ENCODE results near the gene ADAM15.
A peak's percentile ranks its signal among the peaks of the same experiment; 100 is the strongest.

Gene ADAM15

GRCh38 chr1:155037043-155037442 lies 14.1 kb upstream of the ADAM15 start:
- Histone ChIP-seq H3K4me1 (ENCODE audit: insufficient read depth, low read length, poor library complexity, severe bottlenecking) (peaks cover 7% of the 10 kb centered on the region), H3F3A (ENCODE audit: low read depth) (no peaks in the 10 kb centered on the region), H3K79me2 (ENCODE audit: insufficient read depth, low read length) (no peaks in the 10 kb centered on the region), H2AFZ (ENCODE audit: low read length) (no peak overlapping the region), H3K9ac (ENCODE audit: low read depth, low read length, poor library complexity, severe bottlenecking) (no peak overlapping the region), H3K4me2 (ENCODE audit: low read depth, low read length, poor library complexity, severe bottlenecking) (no peak overlapping the region), H3K27me3 (ENCODE audit: insufficient read depth, low read length, poor library complexity, severe bottlenecking) (no peaks in the 10 kb centered on the region), H3K4me3 (ENCODE audit: low read length, poor library complexity, severe bottlenecking) (no peak overlapping the region), H3K9me3 (ENCODE audit: insufficient read depth, low read depth, low read length) (no peaks in the 10 kb centered on the region), H3K9me2 (replicated peaks; ENCODE audit: low read depth, low read length) (no peaks in the 10 kb centered on the region), H4K20me1 (ENCODE audit: insufficient read depth, low read length, poor library complexity, severe bottlenecking) (no peaks in the 10 kb centered on the region), H3K36me3 (ENCODE audit: insufficient read depth, low read length) (no peaks in the 10 kb centered on the region)
- no peak for TF ChIP-seq EZH2phosphoT487 (IDR thresholded peaks at IDR 0.05; ENCODE audit: borderline replicate concordance)
- no peak for TF ChIP-seq CTCF (conservative IDR thresholded peaks at IDR 0.05; ENCODE audit: low read length)

- Histone ChIP-seq H3K27me3 (ENCODE audit: insufficient read depth, low read length, poor library complexity, severe bottlenecking) (no peaks in the 10 kb centered on the region), H2AFZ (ENCODE audit: low read length) (no peak overlapping the region), H3K4me2 (ENCODE audit: low read depth, low read length, poor library complexity, severe bottlenecking) (no peak overlapping the region)
These were observed 13.2 kb upstream of the ADAM15 start for GRCh38 chr1:155037851-155038441.

GRCh38 chr1:155038602-155039307 lies 12.4 kb upstream of the ADAM15 start:
- H3K4me1 ChIP-seq (ENCODE audit: insufficient read depth, low read length, poor library complexity, severe bottlenecking) = peaks cover 7% of the 10 kb centered on the region
- H3K9me3 ChIP-seq (ENCODE audit: insufficient read depth, low read depth, low read length) = no peaks in the 10 kb centered on the region
- H3K4me3 ChIP-seq (ENCODE audit: low read length, poor library complexity, severe bottlenecking) = no peak overlapping the region
- no peaks in the 10 kb centered on the region for H3K27me3 ChIP-seq (ENCODE audit: insufficient read depth, low read length, poor library complexity, severe bottlenecking)
- no peak for TF ChIP-seq EZH2phosphoT487 (IDR thresholded peaks at IDR 0.05; ENCODE audit: borderline replicate concordance)
- no peak for TF ChIP-seq CTCF (conservative IDR thresholded peaks at IDR 0.05; ENCODE audit: low read length)
- H3K4me2 ChIP-seq (ENCODE audit: low read depth, low read length, poor library complexity, severe bottlenecking) = no peak overlapping the region
- no peaks in the 10 kb centered on the region for H4K20me1 ChIP-seq (ENCODE audit: insufficient read depth, low read length, poor library complexity, severe bottlenecking)
- H3K79me2 ChIP-seq (ENCODE audit: insufficient read depth, low read length) = no peaks in the 10 kb centered on the region
- H3K36me3 ChIP-seq (ENCODE audit: insufficient read depth, low read length) = no peaks in the 10 kb centered on the region
- H3K9ac ChIP-seq (ENCODE audit: low read depth, low read length, poor library complexity, severe bottlenecking) = no peak overlapping the region
- H2AFZ ChIP-seq (ENCODE audit: low read length) = 0 out of 2 replicates have a peak overlapping the region, but pooled peaks have one; percentile 11
- H3F3A ChIP-seq (ENCODE audit: low read depth) = no peaks in the 10 kb centered on the region
- no peaks in the 10 kb centered on the region for H3K9me2 ChIP-seq (replicated peaks; ENCODE audit: low read depth, low read length)

More at GRCh38 chr1:155037851-155038441, 13.2 kb upstream of the ADAM15 start:
- Histone ChIP-seq H3K4me1 (ENCODE audit: insufficient read depth, low read length, poor library complexity, severe bottlenecking) (peaks cover 7% of the 10 kb centered on the region), H3K9me2 (replicated peaks; ENCODE audit: low read depth, low read length) (no peaks in the 10 kb centered on the region), H4K20me1 (ENCODE audit: insufficient read depth, low read length, poor library complexity, severe bottlenecking) (no peaks in the 10 kb centered on the region), H3F3A (ENCODE audit: low read depth) (no peaks in the 10 kb centered on the region), H3K79me2 (ENCODE audit: insufficient read depth, low read length) (no peaks in the 10 kb centered on the region), H3K9me3 (ENCODE audit: insufficient read depth, low read depth, low read length) (no peaks in the 10 kb centered on the region), H3K4me3 (ENCODE audit: low read length, poor library complexity, severe bottlenecking) (no peak overlapping the region), H3K9ac (ENCODE audit: low read depth, low read length, poor library complexity, severe bottlenecking) (no peak overlapping the region), H3K36me3 (ENCODE audit: insufficient read depth, low read length) (no peaks in the 10 kb centered on the region)
- TF ChIP-seq CTCF (conservative IDR thresholded peaks at IDR 0.05; ENCODE audit: low read length) (no peak), EZH2phosphoT487 (IDR thresholded peaks at IDR 0.05; ENCODE audit: borderline replicate concordance) (no peak)

Data from Loucy (cell line).